Glomerular visceral epithelial cell (primary cell): ENCODE measurements around the gene HMGCR.

ENCODE experiments used
- DNase-seq: peaks from one replicate; pipeline ENCODE4 v3.0.0-alpha.2; 2016; ENCODE audit errors: extremely low spot score

The HMGCR gene

DNA sequence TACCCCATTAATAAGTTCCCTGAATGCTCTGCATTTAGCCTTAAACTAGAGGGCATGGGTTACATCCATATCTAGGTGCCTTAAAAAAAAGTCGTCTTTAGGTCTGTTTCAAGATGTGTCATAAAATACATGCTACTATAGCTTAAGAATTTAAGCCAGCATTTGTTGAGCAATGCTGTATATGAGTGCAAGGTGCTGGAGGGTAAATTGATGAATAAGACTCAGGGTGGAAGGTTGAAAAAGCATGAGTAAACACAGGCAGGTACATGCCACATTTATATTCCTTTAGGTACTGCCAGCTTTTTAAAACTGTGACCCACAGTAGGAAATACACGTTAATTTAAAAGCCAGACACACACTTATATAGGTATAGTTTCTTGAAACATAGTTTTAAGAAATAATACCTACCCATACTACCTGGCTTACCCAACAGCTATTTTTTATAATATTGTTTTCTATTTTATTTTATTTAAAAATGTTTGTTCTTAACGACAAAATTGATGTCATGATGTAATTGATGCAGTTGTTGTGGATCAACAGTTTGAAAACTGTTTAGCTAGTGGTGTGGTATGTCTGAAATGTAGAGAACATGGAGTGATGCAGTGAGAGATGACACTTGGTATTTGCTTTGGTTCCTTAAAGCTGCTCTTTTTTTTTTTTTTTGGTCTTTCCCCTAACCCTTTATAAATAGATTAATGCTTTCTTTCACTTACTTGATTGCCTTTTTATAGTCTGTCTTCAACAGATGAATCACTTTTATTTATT lies 3.9 kb downstream of the HMGCR start:
- no peak for DNase-seq

DNA sequence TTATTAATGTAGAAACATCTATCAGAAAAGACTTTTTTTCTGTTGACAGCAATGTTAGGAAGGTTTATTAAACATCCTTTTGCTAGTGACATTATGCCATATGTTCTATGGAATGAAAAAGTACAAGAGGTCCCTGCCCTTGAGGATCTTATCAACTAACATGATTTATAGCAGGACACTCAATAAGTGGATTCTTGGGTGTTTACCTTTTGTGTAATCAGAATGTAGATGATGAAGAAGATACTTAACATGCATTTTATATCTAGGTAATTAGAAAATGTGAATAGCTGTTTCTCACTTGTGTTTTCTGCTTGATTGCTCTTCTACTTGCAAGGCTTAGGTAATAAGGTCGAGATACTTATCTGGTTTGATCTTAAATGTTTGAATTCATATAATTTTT lies 4.9 kb downstream of the HMGCR start:
- no peak for DNase-seq

DNA sequence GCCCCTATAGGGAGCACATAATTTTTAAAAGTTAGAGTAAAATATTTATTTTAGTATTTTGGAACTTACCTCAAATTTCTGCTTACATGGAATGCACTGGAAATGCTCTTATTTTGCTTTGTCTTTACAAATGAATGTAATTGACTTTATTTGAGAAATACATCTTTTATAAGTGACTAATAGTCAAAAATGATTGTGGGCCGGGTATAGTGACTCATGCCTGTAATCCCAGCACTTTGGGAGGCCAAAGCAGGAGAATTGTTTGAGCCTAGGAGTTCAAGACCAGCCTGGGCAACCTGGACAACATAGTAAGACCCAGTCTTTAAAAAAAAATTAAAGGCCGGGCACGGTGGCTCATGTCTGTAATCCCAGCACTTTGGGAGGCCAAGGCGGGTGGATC lies 5.8 kb downstream of the HMGCR start:
- no peak for DNase-seq

DNA sequence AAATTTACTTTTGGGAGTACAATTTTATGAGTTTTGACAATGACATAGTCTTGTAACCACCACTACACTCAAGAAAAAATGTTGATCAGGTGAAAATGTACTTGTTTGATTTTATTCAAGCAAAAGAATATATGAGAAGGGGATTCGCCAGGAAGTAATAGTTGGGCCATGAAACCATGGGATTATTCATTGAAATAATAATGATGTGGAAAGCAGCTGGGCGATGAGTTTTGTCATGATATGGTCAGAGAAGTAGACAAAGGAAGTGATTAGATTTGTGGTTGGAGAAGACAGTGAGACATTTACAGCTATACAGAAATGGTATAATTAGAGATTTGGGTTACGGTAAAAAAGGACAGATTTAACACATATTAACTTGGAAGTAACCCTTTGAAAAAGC lies 11.2 kb downstream of the HMGCR start:
- DNase-seq, result peak; percentile 76

DNA sequence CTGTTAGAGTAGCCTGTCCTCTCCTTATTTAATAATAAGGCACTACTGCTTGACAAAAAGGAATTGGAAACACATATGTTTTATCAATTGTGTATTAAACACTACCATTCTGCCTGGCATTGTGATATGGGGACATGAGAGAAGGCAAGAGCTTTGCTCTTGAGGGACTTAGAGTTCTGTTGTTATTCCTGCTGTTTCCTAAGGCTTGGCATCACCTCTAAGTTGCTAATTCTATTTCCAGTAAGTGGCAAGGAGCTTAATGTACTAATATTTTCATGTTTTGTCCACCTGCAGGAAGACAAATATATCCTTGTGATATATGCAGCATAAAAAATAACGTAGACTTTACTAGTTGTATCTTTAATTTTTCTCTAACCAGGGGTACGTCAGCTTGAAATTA lies 12.6 kb downstream of the HMGCR start:
- DNase-seq, result no peak

DNA sequence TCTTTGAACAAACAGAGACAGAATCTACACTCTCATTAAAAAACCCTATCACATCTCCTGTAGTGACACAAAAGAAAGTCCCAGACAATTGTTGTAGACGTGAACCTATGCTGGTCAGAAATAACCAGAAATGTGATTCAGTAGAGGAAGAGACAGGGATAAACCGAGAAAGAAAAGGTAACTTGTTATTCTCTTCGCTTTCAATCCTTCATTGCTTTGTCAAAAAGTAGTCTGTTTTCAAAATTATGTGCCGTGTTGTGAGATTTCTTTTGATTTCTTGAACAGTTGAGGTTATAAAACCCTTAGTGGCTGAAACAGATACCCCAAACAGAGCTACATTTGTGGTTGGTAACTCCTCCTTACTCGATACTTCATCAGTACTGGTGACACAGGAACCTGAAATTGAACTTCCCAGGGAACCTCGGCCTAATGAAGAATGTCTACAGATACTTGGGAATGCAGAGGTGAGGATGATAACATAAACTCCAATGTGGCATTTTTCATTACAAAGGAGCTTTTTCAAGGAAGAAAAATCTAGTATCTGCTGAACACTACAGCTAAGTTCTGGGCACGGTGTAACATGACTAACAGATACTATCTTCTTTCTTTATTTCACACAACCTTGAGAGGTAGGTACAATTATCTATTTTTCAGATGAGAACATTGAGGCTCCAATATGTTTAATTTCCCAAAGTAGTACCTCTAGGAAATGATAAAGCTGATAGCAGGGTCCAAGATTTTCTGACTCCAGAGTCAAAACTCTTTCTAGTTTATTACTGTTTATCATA lies 14.3 kb downstream of the HMGCR start:
- no peak for DNase-seq

DNA sequence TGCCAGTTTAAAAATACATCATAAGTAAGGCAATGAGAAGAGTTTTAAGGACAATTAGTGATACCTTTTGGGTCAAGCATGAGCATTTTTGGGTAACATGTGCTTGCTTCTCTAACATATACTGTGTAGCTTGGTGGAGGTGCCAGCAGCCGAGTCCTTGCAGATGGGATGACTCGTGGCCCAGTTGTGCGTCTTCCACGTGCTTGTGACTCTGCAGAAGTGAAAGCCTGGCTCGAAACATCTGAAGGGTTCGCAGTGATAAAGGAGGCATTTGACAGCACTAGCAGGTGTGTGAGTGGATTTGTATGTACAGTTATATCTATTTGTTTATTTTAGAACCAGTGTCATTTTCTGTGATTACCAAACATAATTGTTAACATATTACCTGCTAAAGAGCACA lies 18.2 kb downstream of the HMGCR start:
- no peak for DNase-seq

DNA sequence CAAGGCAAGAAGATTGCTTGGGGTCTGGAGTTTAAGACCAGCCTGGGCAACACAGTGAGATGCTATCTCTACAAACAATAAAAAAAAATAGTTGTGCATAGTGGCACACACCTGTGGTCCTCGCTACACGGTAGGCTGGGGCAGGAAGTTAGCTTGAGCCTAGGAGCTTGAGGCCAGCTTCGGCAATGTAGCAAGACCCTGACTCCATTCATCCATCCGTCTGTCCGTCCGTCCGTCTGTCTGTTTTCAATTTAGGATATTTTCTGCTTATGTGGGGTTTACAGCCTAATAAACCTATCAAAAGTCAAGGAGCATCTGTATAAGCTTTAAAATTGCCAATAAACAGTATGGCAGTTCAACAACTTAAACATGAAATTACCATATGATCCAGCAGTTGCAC lies 19.7 kb downstream of the HMGCR start:
- DNase-seq, result no peak

DNA sequence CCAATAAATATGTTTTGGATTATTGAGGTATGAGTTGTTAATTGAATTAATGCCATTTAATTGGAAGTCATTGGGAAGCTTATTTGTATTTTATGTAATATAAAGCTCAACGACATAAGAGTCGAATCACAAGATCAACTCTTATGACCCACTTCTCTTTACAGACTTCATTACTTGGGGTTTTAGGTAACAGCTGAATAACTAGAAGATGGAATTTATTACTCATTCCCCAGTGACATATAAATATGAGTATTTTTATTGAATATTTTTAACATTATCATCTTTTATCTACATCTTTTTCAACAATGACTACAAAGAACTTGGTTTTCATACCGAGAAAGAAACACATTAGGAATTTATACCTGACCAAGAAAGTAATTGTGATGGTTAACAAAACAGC lies 21.1 kb downstream of the HMGCR start:
- DNase-seq, result no peak

DNA sequence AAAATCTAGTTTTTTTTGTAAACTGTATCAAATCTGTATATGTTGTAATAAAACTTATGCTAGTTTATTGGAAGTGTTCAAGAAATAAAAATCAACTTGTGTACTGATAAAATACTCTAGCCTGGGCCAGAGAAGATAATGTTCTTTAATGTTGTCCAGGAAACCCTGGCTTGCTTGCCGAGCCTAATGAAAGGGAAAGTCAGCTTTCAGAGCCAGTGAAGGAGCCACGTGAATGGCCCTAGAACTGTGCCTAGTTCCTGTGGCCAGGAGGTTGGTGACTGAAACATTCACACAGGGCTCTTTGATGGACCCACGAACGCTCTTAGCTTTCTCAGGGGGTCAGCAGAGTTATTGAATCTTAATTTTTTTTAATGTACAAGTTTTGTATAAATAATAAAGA lies 24.3 kb downstream of the HMGCR start:
- no peak for DNase-seq

DNA sequence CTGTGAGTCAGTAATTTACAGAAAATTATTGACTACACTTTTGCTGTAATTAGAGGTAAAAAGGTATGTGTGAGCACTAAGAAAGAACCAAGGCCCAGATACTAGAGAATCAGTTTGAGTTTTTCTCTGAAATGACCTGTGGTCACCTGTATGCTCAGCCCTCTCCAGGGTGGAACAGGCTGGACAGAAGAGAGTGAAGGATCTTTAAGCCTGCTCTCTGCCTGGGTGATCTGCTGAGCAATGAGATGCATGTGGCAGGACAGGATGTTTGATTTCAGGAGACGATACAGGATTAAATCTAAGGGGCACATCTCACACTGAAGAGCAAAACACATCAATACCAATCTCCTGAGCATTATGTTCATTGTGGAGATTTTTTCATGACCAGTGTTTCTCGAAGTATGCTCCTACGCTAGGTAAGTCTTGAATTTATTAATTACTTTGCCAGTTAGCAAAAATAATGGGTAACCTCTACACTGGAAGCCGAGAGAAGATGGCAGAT lies 25.5 kb downstream of the HMGCR start:
- no peak for DNase-seq

DNA sequence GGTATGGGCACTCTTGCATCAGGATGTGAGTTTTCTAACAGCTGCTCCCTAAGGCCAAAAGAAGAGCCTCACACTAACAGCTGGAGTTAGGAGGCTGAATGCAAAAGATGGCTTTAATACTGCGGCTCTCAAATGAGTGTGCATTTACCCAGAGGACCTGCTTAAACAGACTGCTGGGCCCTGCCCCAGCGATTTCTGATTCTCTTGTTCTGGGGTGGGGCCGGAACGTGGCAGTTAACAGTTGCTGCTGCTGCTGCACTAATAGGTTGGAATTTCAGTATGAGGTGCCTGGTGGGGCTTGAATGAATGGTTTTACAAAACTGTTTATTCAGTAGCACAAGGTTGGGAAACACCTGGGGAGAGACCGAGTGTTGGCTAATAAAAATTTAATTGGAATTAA lies 26.1 kb downstream of the HMGCR start:
- DNase-seq, result no peak

DNA sequence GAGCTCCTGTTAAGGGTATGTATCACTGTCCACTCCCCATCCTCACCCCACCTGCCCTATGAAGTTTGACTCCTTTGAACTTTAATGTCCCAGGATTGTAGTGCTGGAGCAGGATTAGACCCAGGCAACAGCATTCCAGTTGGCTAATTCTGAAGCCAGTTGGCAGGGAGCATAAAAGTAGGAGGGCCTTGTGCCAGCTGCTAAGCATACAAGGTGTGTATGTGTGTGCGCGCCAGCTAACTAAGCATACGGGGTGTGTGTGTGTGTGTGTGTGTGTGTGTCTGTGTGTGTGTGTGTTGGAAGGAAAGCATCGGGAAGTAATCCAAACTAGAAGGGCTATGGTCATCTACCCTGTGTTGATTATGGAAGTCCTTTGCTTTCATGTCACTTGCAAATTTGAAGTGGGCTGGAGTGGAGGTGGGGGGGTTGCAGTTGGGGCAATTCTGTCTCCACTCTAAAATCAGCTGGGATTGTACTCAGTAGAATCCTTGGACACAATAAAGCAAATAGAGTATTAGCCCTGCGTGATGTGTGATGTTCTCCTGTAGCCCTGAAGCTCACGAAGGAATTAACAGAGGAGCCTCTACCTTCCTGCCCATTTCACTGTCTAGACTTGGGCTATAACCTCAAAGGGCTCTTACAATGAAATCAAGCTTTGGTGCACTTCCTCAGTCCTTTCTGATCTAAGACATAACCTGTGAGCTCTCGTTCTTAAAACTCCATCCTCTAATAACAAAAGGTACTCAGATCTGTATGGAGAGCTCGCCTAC lies 26.9 kb downstream of the HMGCR start:
- DNase-seq, result no peak

DNA sequence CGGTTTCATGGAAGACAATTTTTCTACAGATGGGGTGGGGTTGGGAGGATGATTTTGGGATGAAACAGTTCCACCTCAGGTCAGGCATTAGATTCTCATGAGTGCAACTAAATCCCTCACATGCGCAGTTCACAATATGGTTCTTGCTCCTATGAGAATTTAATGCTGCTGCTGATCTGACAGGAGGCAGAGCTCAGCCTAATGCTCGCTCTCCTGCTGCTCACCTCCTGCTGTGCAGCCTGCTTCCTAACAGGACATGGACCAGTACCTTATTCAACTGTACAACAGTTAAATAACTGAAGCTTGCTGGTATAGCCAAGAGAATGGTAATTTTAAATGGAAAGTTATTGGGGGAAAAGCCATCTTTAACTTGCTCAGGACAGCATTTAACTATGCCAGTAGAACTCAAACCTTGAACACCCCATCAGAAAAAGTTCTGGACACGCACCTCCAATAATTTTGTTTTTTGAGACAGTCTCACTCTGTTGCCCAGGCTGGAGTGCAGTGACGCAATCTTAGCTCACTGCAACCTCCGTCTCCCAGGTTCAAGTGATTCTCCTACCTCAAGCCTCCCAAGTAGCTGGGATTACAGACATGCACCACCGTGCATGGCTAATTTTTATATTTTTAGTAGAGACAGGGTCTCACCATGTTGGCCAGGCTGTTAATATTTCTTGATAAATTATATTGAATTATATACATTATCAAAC lies 27.7 kb downstream of the HMGCR start:
- no peak for DNase-seq

DNA sequence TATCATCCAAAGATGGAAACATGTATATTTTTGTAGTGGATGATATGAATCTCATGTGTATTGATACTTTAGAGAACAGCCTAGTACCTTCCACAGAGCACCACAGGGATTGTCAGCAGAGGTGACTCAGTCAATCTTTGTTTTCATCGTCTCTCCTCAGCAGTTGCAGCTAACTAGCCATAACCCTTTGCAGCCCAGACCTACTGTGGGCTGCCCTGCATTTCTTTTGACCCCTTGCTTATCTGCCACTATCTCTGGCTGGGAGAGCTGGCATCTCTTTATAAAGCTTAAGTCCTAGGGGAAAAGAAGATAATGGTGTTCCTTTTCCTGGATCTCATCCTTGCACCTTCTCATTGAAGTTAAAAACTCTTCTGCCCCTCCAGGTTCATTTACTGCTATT lies 28.7 kb downstream of the HMGCR start:
- DNase-seq, result no peak

DNA sequence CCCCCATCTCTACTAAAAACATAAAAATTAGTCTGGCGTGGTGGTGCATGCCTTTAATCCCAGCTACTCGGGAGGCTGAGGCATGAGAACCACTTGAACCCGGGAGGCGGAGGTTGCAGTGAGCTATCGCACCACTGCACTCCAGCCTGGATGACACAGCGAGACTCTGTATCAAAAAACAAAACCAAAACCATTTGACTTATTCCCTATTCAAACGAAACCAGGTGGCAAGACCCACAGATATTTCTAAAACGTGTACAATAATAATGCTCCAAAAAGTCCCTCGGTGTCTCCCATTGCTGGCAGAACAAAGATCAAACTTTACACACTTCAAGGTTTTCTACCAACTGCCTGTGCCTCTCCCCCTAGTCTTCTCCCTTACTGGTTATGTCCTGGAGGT lies 29.8 kb downstream of the HMGCR start:
- DNase-seq, result no peak

DNA sequence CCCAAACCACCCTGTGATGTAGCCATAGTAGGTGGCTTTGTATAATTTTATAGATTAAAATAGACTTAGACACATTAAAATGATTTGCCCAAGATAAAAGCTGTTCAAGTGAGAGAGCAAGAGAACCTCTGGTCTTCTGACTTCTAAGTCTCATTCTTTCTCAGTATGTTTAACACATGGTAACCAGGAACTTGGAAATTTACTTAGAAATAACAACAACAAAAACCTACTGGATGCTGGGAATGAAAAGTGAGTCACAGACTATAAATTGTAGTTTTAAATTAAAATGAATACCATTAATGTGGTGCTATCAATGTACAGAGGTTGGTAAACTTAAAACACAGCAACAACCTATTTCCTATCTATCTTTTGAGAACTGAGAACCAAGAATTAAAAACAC lies 30.4 kb downstream of the HMGCR start:
- DNase-seq, result no peak

DNA sequence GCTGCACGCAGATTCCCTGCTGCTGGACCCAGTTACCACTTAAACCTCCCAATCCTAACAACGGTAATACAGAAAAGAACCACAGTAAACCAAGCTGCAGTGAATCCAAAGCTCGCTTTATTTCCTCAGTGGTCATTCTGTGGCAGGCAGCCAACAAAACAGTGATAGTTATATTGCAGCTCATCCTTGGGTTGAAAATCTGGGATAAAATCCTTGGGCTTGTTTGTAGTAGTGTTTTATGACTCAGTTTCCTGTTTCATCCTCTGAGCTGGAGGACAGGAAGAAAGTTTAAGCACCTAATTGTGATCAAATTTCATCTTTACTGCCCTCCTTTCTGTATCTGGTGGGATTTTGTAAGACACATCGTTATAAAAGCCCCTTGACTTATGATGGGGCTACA lies 31.4 kb downstream of the HMGCR start:
- DNase-seq, result no peak

DNA sequence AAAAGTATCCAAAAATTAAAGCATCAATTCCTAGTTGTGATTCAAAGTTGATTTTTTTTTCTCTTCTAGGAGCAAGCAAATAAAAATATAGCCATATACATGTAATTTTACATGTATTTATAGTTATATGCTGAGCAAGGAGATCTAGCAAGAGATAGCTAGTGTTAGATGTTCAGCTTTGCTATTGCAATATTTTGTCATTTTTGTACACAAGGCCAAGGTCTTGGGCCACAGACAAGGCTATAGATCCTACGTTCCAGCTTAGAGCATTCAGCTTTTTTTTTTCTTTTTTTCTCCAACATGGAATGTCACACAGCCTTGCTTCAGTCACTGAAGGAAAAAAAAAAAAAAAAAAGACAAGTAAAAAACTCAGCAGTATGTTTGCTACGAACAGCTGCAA lies 36.8 kb downstream of the HMGCR start:
- DNase-seq, result no peak

DNA sequence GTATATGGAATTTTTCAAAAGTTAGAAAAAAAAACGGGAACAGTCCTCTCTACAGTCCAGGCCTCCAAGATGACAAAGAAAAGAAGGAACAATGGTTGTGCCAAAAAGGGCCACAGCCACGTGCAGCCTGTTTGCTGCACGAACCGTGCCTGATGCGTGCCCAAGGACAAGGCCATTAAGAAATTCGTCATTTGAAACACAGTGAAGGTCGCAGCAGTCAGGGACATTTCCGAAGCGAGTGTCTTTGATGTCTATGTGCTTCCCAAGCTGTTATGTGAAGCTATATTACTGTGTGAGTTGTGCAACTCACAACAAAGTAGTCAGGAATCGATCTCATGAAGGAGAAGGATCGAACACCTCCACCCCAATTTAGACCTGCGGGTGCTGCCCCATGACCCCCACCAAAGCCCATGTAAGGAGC lies 37.4 kb downstream of the HMGCR start:
- no peak for DNase-seq

DNA sequence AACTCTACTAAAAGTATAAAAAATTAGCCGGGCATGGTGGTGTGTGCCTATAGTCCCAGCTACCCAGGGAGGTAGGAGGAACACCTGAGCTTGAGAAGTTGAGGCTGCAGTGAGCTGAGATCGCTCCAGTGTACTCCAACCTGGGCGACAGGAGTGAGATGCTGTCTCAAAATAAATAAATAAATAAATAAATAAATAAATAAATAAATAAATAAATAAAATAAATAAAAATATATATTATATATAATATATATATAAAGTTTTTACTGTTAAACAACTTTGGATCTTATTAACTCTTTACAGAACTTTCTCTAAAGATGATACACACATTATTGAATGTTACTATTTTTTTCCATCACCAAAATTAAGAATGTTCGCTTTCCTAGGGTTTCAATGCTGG lies 38.4 kb downstream of the HMGCR start:
- DNase-seq, result no peak

DNA sequence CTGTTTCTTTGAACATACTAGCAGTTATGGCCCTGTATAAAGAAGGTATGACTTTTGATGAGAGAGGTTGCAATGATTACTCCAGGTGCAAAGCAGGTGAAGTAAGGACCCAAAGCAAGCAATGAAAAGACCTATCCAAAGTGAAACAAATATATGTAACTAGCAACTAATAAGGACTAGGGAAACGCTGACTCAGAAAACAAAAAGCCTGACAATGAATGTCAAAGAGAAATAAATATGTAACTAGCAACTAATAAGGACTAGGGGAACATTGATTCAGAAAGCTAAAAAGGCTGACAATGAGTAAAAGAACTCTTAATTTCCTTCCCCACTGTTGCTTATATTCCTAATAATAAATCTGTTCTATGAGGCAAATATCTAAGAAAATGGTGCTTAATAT lies 43.1 kb downstream of the HMGCR start:
- DNase-seq, result no peak
